Testis (tissue), 3 donors: ENCODE measurements around the gene ZAP70. TPM values are rescaled to one million over a fixed set of nuclear protein-coding genes. Genes with fewer than 3 reads are reported as not detected.
A peak's percentile ranks its signal among the peaks of the same experiment; 100 is the strongest.
"Not testable (repeated sequence)": the region's sequence is repeated elsewhere in the genome, so short reads cannot be mapped to it uniquely, and the experiment has no call there.

Source experiments
- DNase-seq: peaks from one replicate; pipeline ENCODE4 v3.0.0-alpha.2; 2019
- H3K27ac ChIP-seq, 2 donors: fragments of 200-600 bp; sonication (generic); one replicate each; pipeline ENCODE4 v1.5.1; 2019
- H3K27me3 ChIP-seq: fragments of 200-600 bp; sonication (generic); one replicate; pipeline ENCODE4 v1.5.1; 2019
- H3K36me3 ChIP-seq: fragments of 200-600 bp; sonication (generic); one replicate; pipeline ENCODE4 v1.5.1; 2017; ENCODE audit warnings: low read depth; ENCODE audit errors: missing control alignments
- H3K4me1 ChIP-seq: fragments of 200-600 bp; sonication (generic); one replicate; pipeline ENCODE4 v1.5.1; 2019
- H3K4me3 ChIP-seq, 2 donors: fragments of 200-600 bp; sonication (generic); one replicate each; pipeline ENCODE4 v1.5.1; 2017 to 2019
- H3K9me3 ChIP-seq: fragments of 200-600 bp; sonication (generic); one replicate; pipeline ENCODE4 v1.5.1; 2017
- POLR2A ChIP-seq: fragments of 450-650 bp; IDR thresholded peaks from one replicate; pipeline ENCODE4 v1.6.1; 2017; ENCODE audit warnings: antibody characterized with exemption, mild to moderate bottlenecking, moderate library complexity
- WGBS, 2 donors: methylation state at CpG; one replicate each; pipeline ENCODE4 v1.1.5; 2018; 5-methylcytosine and 5-hydroxymethylcytosine counted together
- intact Hi-C: fragments of 100-400 bp; cut with DNase I; formaldehyde crosslinking; loops from one replicate; pipeline ENCODE4 v1.15.1; 2023; ENCODE audit warnings: low total_unique reads
- polyA plus RNA-seq: library from polyadenylated mRNA; stranded (reverse); fragments of 350-450 nt; fragmentation: Illumina TruSeq; extraction: RNeasy Lipid Tissue Mini Kit (QIAGEN cat#74804); gene quantifications from one replicate; pipeline ENCODE4 v1.2.3, GENCODE V29; 2014; ENCODE audit warnings: low read depth, low replicate concordance; ENCODE audit not compliant: insufficient read depth
- total RNA-seq, 2 donors: library from RNA; depleted of rRNA; stranded (reverse); fragments of >200 nt; gene quantifications; one replicate each; pipeline ENCODE4 v1.2.3, GENCODE V29; 2016
- TF ChIP-seq, protein P1 (sequence below), 3 experiments: fragments of 450-650 bp in 2 of 3; fragments of 200-600 bp in 1 of 3; sonication (generic) in 1 of 3; IDR thresholded peaks; one replicate each; pipeline ENCODE4 v1.5.1; 2016 to 2019; ENCODE audit warnings: antibody characterized with exemption in 3 of 3, mild to moderate bottlenecking in 2 of 3, moderate library complexity in 1 of 3

ZAP70 gene
- total and polyA plus RNA-seq, 3 donors from 2014 or later, result 5.5 to 6.5 (median 6.4) TPM

DNA sequence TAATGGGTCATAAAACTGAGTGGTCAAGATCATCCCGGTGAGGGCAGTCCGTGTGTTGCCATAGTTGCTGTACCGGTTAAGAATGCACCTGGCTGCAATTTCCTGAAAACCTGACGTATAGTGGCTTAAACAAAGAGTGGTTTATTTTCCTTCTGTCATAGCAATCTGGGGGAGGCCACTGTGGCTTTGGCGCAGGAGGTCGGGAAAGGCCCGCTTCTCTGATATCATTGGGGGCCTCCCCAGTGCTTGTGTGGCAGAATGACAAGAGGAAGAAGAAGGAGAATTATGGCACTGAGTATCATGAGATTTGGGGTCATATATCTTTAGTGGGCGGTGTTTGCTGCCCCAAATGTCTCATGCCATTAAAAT lies 39.5 kb upstream of the ZAP70 start:
- Histone ChIP-seq H3K27ac (no peak overlapping the region), H3K36me3 (no peaks in the 10 kb centered on the region), H3K27me3 (no peaks in the 10 kb centered on the region), H3K9me3 (no peaks in the 10 kb centered on the region), H3K4me1 (peaks cover 4% of the 10 kb centered on the region), H3K4me3 (no peak overlapping the region)
- peak; percentile 39 for DNase-seq
- TF ChIP-seq, protein P1, sequence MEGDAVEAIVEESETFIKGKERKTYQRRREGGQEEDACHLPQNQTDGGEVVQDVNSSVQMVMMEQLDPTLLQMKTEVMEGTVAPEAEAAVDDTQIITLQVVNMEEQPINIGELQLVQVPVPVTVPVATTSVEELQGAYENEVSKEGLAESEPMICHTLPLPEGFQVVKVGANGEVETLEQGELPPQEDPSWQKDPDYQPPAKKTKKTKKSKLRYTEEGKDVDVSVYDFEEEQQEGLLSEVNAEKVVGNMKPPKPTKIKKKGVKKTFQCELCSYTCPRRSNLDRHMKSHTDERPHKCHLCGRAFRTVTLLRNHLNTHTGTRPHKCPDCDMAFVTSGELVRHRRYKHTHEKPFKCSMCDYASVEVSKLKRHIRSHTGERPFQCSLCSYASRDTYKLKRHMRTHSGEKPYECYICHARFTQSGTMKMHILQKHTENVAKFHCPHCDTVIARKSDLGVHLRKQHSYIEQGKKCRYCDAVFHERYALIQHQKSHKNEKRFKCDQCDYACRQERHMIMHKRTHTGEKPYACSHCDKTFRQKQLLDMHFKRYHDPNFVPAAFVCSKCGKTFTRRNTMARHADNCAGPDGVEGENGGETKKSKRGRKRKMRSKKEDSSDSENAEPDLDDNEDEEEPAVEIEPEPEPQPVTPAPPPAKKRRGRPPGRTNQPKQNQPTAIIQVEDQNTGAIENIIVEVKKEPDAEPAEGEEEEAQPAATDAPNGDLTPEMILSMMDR (IDR thresholded peaks at IDR 0.05), result no peak
- TF ChIP-seq POLR2A, result no peak
- WGBS, 2 donors, result 44 to 82% methylated on average over 8 of the region's 8 CpGs
- intact Hi-C loops, result no loop called here

DNA sequence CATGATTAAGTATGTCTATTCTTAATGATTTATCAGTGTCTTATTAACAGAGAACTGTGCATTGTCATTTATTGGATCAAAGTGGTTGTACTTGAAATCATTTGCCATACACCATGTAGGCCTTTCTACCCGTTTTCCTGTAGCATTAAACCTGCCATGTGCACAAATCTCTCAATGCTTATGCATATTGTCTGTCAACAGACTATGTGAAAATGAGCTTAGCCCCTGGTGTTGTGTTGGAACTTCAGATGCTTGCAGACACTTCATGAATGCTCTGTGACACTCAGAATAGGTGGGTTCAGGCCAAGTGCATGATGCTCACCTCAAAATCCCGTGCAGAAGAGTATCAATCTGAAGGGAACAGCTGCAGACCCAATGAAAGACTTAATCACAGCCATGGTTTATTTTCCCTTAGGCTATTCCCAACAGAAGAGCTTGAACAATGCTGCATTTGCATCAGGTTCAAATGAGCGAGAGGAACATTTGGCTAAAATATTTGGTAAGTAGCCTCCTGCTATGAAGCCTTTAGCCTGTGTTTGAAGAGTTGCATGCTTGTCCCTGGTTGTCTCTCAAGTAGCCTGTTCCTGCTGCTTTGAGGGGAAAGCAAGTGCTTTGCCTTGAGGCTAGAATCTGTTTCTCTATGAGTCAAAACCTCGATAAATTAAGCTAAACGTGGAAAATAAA lies 37.8 kb upstream of the ZAP70 start:
- TF ChIP-seq POLR2A, result no peak
- TF ChIP-seq, protein P1 (IDR thresholded peaks at IDR 0.05), result no peak
- Histone ChIP-seq H3K4me3 (no peak overlapping the region), H3K36me3 (no peaks in the 10 kb centered on the region), H3K4me1 (peaks cover 4% of the 10 kb centered on the region), H3K27me3 (no peaks in the 10 kb centered on the region), H3K9me3 (no peaks in the 10 kb centered on the region), H3K27ac (no peak overlapping the region)
- DNase-seq, result no peak
- 86 to 89% methylated on average over 5 of the region's 5 CpGs for WGBS, 2 donors
- intact Hi-C loops, result no loop called here

DNA sequence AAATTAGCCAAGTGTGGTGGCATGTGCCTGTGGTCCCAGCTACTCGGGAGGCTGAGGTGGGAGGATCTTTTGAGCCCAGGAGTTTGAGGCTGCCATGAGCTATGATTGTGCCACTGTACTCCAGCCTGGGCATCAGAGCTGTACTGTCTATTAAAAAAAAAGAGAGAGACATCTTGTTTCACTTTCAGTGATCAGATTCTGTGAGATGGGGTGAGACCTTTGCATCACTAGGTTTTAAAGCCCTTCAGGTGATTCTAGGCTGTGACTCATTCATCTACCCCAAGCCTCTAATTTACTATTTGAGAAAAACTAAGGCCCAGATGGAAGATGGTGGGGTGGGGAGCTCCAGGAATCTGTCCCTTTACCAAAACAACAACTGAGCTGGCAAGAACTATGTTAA lies 36.8 kb upstream of the ZAP70 start:
- intact Hi-C loops, result no loop called here
- Histone ChIP-seq H3K36me3 (no peaks in the 10 kb centered on the region), H3K4me3 (no peak overlapping the region), H3K27ac (no peak overlapping the region), H3K9me3 (no peaks in the 10 kb centered on the region), H3K27me3 (no peaks in the 10 kb centered on the region), H3K4me1 (peaks cover 4% of the 10 kb centered on the region)
- WGBS, 2 donors, result 89 to 100% methylated on average over 1 of the region's 1 CpG
- DNase-seq, result no peak
- TF ChIP-seq, protein P1 (IDR thresholded peaks at IDR 0.05), result no peak
- TF ChIP-seq POLR2A, result no peak

GRCh38 chr2:97677480-97677879 lies 35.9 kb upstream of the ZAP70 start:
- TF ChIP-seq, protein P1 (IDR thresholded peaks at IDR 0.05), result no peak
- no peak for TF ChIP-seq POLR2A
- H3K4me3 ChIP-seq, result no peak overlapping the region
- no peaks in the 10 kb centered on the region for H3K9me3 ChIP-seq
- H3K4me1 ChIP-seq, result peaks cover 4% of the 10 kb centered on the region
- H3K27me3 ChIP-seq, result no peaks in the 10 kb centered on the region
- no peak overlapping the region for H3K27ac ChIP-seq
- DNase-seq, result no peak
- 64 to 82% methylated on average over 2 of the region's 2 CpGs for WGBS, 2 donors
- intact Hi-C loops, result no loop called here
- H3K36me3 ChIP-seq, result no peaks in the 10 kb centered on the region

DNA sequence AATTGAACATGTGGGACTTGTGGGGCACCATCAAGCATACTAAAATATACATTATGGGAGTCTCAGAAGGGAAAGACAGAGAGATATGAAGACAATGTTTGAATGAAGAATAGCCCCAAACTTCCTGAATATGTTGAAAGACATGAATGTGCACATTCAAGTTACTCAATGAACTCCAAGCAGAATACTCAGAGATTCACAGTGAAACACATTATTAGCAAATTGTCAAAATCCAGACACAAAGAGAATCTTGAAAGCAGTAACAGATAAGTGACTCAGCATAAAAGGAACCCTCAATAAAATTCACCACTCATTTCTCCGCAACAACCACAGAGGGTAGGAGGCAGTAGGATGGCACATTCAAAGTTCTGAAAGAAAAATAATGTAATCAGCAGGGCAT lies 35.1 kb upstream of the ZAP70 start:
- Histone ChIP-seq H3K36me3 (no peaks in the 10 kb centered on the region), H3K27ac (no peak overlapping the region), H3K4me3 (no peak overlapping the region), H3K4me1 (peaks cover 4% of the 10 kb centered on the region), H3K27me3 (no peaks in the 10 kb centered on the region), H3K9me3 (no peaks in the 10 kb centered on the region)
- no peak for DNase-seq
- intact Hi-C loops, result no loop called here
- TF ChIP-seq, protein P1 (IDR thresholded peaks at IDR 0.05), result no peak
- TF ChIP-seq POLR2A, result no peak
- WGBS, 2 donors, result 85 to 96% methylated on average over 1 of the region's 1 CpG

DNA sequence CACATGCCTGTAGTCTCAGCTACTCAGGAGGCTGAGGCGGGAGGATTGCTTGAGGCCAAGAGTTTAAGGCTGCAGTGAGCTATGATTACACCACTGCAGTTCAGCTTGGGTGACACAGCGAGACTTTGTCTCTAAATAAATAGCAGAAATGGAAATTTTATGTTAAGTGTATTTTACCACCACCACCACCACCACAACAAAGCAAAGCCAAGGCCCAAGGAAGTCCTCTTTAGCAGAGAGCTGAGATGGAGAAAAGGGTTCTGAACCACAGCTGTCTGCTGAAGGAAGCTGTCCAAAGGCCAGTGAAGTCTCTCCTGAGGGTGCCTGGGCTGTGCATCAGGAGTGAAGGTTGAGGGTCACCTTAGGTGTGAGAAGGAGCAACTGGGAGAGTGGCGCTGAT lies 26.1 kb upstream of the ZAP70 start:
- DNase-seq, H3K27ac ChIP-seq, H3K27me3 ChIP-seq, H3K4me3 ChIP-seq, H3K36me3 ChIP-seq, H3K4me1 ChIP-seq, intact Hi-C loops, H3K9me3 ChIP-seq: not testable (repeated sequence)
- WGBS, 2 donors, result 95 to 98% methylated on average over 2 to 3 of the region's 3 CpGs
